DOHH2 (cell line): Measurements from ENCODE around the gene CRYGN.

Source experiments
- CTCF ChIP-seq: fragments of 200-600 bp; sonication (generic); IDR thresholded peaks from one replicate; pipeline ENCODE4 v1.5.1; 2014; ENCODE audit warnings: antibody characterized with exemption, mild to moderate bottlenecking, low read depth, low read length; ENCODE audit not compliant: poor library complexity, severe bottlenecking
- EZH2phosphoT487 ChIP-seq: fragments of 200-600 bp; sonication (generic); IDR thresholded peaks from 2 replicates; pipeline ENCODE4 v1.6.1; 2017; ENCODE audit warnings: borderline replicate concordance, mild to moderate bottlenecking, antibody characterized with exemption, low read length, moderate library complexity, mixed read lengths

- TF ChIP-seq CTCF (no peak), EZH2phosphoT487 (no peak)
These were observed 30.1 kb downstream of the CRYGN start, which contains the start of gene WDR86 for GRCh38 chr7:151409667-151410404.
